OCI-LY3 (cell line): Measurements from ENCODE around the gene OR5H6.

ENCODE experiments used
- CTCF ChIP-seq: fragments of 200-600, 300-600 bp; sonication (generic); IDR thresholded peaks from 2 replicates; pipeline ENCODE4 v1.5.1; 2014; ENCODE audit warnings: antibody characterized with exemption, low read length, low read depth
- EZH2phosphoT487 ChIP-seq: fragments of 200-600 bp; shearing (Covaris generic); IDR thresholded peaks from 2 replicates; pipeline ENCODE4 v1.6.1; 2018; ENCODE audit warnings: antibody characterized with exemption, mixed run types, low read depth

GRCh38 chr3:98274914-98275313 lies 10.9 kb downstream of the OR5H6 start:
- TF ChIP-seq CTCF, result no peak
- TF ChIP-seq EZH2phosphoT487, result no peak
